Measurements from ENCODE around the gene BEST1.

GRCh38 chr11:61966734-61967115 is 16.6 kb downstream of the BEST1 start:
- TF ChIP-seq CTCF (conservative IDR thresholded peaks at IDR 0.05): no peak
- TF ChIP-seq EZH2 (IDR thresholded peaks at IDR 0.05; ENCODE audit: low read depth): no peak

All from PC-9 (cell line).